Activated CD4-positive, alpha-beta T cell treated with anti-CD3 and anti-CD28 coated beads for 36 hours (primary cell): ENCODE results near the gene NXNL2. TPM values are rescaled to one million over a fixed set of nuclear protein-coding genes. Genes with fewer than 3 reads are reported as not detected.
A peak's percentile ranks its signal among the peaks of the same experiment; 100 is the strongest.

Source experiments
- ATAC-seq: fragments of 200-7000 bp; cut with Tn5 transposase; one replicate; pipeline ENCODE4 v1.10.0; 2021; ENCODE audit warnings: mild to moderate bottlenecking, moderate library complexity
- CTCF ChIA-PET: fragments of 350-600 bp; sonication (Branson Sonifier 250); formaldehyde crosslinking; loops from one replicate; lab custom pipeline; 2021; ENCODE audit warnings: antibody characterized with exemption; lab: Charles Lee
- POLR2A ChIA-PET: fragments of 350-600 bp; sonication (Branson Sonifier 250); formaldehyde crosslinking; loops from one replicate; lab custom pipeline; 2021; ENCODE audit warnings: antibody characterized with exemption, inconsistent platforms; lab: Charles Lee
- DNase-seq: peaks from one replicate; pipeline ENCODE4 v3.0.0-alpha.2; 2020
- H3K27ac Mint-ChIP-seq: one replicate; pipeline ENCODE4 v1.8.0; 2021; ENCODE audit warnings: mixed read lengths
- H3K27me3 Mint-ChIP-seq: one replicate; pipeline ENCODE4 v1.8.0; 2021; ENCODE audit warnings: mixed read lengths
- H3K36me3 Mint-ChIP-seq: one replicate; pipeline ENCODE4 v1.8.0; 2021; ENCODE audit warnings: low read depth, mixed read lengths
- H3K4me1 Mint-ChIP-seq: one replicate; pipeline ENCODE4 v1.8.0; 2021; ENCODE audit warnings: mixed read lengths
- H3K4me3 Mint-ChIP-seq: one replicate; pipeline ENCODE4 v1.8.0; 2021; ENCODE audit warnings: mild to moderate bottlenecking, moderate library complexity, mixed read lengths
- H3K9me3 Mint-ChIP-seq: one replicate; pipeline ENCODE4 v1.8.0; 2021; ENCODE audit warnings: low read depth, mixed read lengths
- intact Hi-C, 2 experiments: fragments of 100-400 bp; cut with DNase I in 1 of 2; cut with micrococcal nuclease in 1 of 2; formaldehyde crosslinking; loops; one replicate each; pipeline versions ENCODE4 v1.14.2 to v1.15.1; 2022 to 2024; cut with DNase I, micrococcal nuclease
- total RNA-seq, 2 experiments: library from RNA; stranded (reverse); gene quantifications; one replicate each; pipeline ENCODE4 v1.2.3, GENCODE V29; 2021

NXNL2 gene
- total RNA-seq, result not detected

DNA sequence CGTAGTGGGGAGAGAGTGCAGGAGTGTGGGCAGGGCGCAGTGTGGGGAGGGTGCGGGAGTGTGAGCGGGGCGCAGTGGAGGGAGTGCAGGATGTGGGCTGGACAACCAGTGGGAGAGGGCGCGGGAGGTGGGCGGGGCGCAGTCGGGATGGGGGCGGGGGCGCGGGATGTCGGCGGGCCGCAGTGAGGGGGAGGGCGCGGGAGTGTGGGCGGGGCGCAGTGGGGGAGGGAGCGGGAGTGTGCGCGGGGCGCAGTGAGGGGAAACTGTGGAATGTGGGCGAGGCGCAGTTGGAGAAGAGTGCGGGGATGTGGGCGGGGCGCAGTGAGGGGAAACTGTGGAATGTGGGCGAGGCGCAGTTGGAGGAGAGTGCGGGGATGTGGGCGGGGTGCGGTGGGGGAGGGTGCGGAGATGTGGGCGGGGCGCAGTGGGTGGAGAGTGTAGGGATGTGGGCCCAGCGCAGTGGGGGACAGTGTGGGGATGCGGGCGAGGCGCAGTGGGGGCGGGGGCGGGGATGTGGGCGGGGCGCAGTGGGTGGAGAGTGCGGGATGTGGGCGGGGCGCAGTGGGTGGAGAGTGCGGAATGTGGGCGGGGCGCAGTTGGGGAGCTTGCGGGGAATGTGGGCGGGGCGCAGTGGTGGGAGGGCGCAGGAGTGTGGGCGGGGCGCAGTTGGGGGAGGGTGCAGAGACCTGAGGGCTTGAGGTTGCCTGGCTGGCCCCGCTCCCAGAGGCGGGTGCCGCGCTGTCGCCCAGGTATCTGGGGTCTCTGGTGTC lies at the start of gene NXNL2:
NXNL2 (plus strand) TSS at position 723 of the 770 bp plus-strand sequence. CDS start 257 bp downstream, outside the sequence.
- POLR2A ChIA-PET, result no interaction called here
- DNase-seq, result peak; percentile 70

GRCh38 chr9:88488166-88488565 lies 46.8 kb upstream of the NXNL2 start:
- H3K4me1 Mint-ChIP-seq, result no peaks in the 10 kb centered on the region
- DNase-seq (no peak), ATAC-seq (no peak)
- no peaks in the 10 kb centered on the region for H3K36me3 Mint-ChIP-seq
- H3K27ac Mint-ChIP-seq, result no peak overlapping the region
- intact Hi-C loops, result no loop called here
- H3K4me3 Mint-ChIP-seq, result no peak overlapping the region
- CTCF ChIA-PET, result no interaction called here
- no peaks in the 10 kb centered on the region for H3K9me3 Mint-ChIP-seq
- POLR2A ChIA-PET, result no interaction called here
- no peaks in the 10 kb centered on the region for H3K27me3 Mint-ChIP-seq

More for the DNA sequence above, at the start of gene NXNL2:
- Mint-ChIP-seq H3K27me3 (peaks cover 28% of the 10 kb centered on the region), H3K4me1 (peaks cover 12% of the 10 kb centered on the region), H3K27ac (no peak within 1 kb of the TSS), H3K36me3 (no peaks in the 10 kb centered on the region), H3K9me3 (no peaks in the 10 kb centered on the region), H3K4me3 (peak within 1 kb of the TSS; percentile 21)
- intact Hi-C loops, result loop anchor here in 1 of 2 experiments (1.0 to 2.0 kb wide), 2 partner anchors 74 to 146 kb away; partner anchors contain the start of gene SPIN1
- CTCF ChIA-PET, result no interaction called here
- ATAC-seq, result peak; percentile 40

- intact Hi-C loops, result no loop called here
- H3K27ac Mint-ChIP-seq, result no peak overlapping the region
- POLR2A ChIA-PET, result no interaction called here
- CTCF ChIA-PET, result interaction anchor here (0.7 to 1.0 kb wide), 2 partner anchors 66 to 97 kb away, joined by 3 read pairs; no protein-coding TSS in a partner anchor
- H3K36me3 Mint-ChIP-seq, result no peaks in the 10 kb centered on the region
- no peak for ATAC-seq
- H3K9me3 Mint-ChIP-seq, result no peaks in the 10 kb centered on the region
- DNase-seq, result no peak
- H3K4me1 Mint-ChIP-seq, result no peaks in the 10 kb centered on the region
- H3K4me3 Mint-ChIP-seq, result no peak overlapping the region
- H3K27me3 Mint-ChIP-seq, result no peaks in the 10 kb centered on the region
Observed at GRCh38 chr9:88494983-88495721, 39.8 kb upstream of the NXNL2 start.

DNA sequence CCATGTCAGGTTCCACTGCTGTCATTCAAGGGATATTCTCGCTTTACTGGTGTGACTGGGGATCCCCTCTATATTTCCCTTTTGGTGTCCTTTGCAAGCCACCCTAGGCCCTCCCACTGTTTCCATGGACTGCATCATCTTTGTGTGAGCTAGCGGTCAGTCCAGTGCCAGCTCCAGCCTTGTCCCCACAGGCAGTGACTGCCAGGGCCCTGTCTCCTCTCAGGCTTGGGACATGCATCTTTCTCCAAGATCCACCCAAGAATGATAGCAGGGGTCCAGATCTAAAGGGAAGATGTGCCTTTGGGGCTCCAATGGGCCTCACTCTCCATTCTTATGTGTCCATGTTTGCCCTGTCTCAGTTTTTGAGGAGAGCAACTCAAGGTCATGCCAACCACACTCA lies 37.8 kb upstream of the NXNL2 start:
- Mint-ChIP-seq H3K4me1 (no peaks in the 10 kb centered on the region), H3K27me3 (no peaks in the 10 kb centered on the region), H3K36me3 (no peaks in the 10 kb centered on the region), H3K27ac (no peak overlapping the region), H3K9me3 (no peaks in the 10 kb centered on the region), H3K4me3 (no peak overlapping the region)
- intact Hi-C loops, result no loop called here
- CTCF ChIA-PET, result no interaction called here
- DNase-seq (no peak), ATAC-seq (no peak)
- POLR2A ChIA-PET, result no interaction called here

- intact Hi-C loops, result no loop called here
- ATAC-seq, result no peak
- POLR2A ChIA-PET, result interaction anchor here (0.6 kb wide), 1 partner anchor 726 kb away, joined by 3 read pairs; no protein-coding TSS in a partner anchor
Observed at GRCh38 chr9:88498880-88499279, 36.1 kb upstream of the NXNL2 start.

GRCh38 chr9:88501086-88501485 lies 33.9 kb upstream of the NXNL2 start:
- no peak for ATAC-seq
- no peak for DNase-seq
- POLR2A ChIA-PET, result no interaction called here
- H3K9me3 Mint-ChIP-seq, result no peaks in the 10 kb centered on the region
- H3K27ac Mint-ChIP-seq, result no peak overlapping the region
- intact Hi-C loops, result no loop called here
- H3K4me3 Mint-ChIP-seq, result no peak overlapping the region
- peaks cover 6% of the 10 kb centered on the region for H3K27me3 Mint-ChIP-seq
- H3K4me1 Mint-ChIP-seq, result no peaks in the 10 kb centered on the region
- CTCF ChIA-PET, result no interaction called here
- no peaks in the 10 kb centered on the region for H3K36me3 Mint-ChIP-seq

More at GRCh38 chr9:88498880-88499279, 36.1 kb upstream of the NXNL2 start:
- Mint-ChIP-seq H3K27ac (no peak overlapping the region), H3K27me3 (no peaks in the 10 kb centered on the region), H3K9me3 (no peaks in the 10 kb centered on the region), H3K4me1 (no peaks in the 10 kb centered on the region), H3K4me3 (no peak overlapping the region), H3K36me3 (no peaks in the 10 kb centered on the region)
- CTCF ChIA-PET, result interaction anchor here (1.5 kb wide), 1 partner anchor 15 kb away, joined by 5 read pairs; no protein-coding TSS in a partner anchor
- no peak for DNase-seq

DNA sequence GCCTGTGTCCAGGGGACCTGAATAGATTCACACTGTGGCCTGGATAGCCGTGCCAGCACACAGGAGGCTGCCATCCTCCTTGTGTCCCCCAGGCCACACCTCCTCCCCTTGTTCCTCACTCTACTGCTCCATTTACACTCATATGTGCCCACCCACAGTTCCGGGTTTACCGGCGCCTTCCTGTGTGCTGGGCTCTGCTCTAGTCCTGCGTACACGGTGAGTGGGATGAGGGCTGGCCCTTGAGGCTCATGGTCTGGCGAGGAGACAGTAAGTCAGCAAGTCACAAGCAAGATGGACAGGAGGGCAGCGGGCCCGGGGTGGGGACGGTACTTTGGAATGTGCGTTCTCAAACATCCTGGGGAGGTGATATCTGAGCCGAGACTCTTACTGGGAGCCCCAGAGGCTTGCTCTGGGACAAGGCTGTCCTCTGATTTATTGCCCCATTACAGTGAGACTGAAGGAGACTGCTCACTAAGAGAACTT lies 32.4 kb upstream of the NXNL2 start:
- no peak for ATAC-seq
- H3K36me3 Mint-ChIP-seq, result no peaks in the 10 kb centered on the region
- ChIA-PET POLR2A (no interaction called here), CTCF (interaction anchor here (0.6 kb wide), 1 partner anchor 172 kb away, joined by 4 read pairs; no protein-coding TSS in a partner anchor)
- H3K4me3 Mint-ChIP-seq, result no peak overlapping the region
- H3K27me3 Mint-ChIP-seq, result peaks cover 6% of the 10 kb centered on the region
- H3K4me1 Mint-ChIP-seq, result no peaks in the 10 kb centered on the region
- H3K9me3 Mint-ChIP-seq, result no peaks in the 10 kb centered on the region
- DNase-seq, result no peak
- intact Hi-C loops, result no loop called here
- H3K27ac Mint-ChIP-seq, result no peak overlapping the region

DNA sequence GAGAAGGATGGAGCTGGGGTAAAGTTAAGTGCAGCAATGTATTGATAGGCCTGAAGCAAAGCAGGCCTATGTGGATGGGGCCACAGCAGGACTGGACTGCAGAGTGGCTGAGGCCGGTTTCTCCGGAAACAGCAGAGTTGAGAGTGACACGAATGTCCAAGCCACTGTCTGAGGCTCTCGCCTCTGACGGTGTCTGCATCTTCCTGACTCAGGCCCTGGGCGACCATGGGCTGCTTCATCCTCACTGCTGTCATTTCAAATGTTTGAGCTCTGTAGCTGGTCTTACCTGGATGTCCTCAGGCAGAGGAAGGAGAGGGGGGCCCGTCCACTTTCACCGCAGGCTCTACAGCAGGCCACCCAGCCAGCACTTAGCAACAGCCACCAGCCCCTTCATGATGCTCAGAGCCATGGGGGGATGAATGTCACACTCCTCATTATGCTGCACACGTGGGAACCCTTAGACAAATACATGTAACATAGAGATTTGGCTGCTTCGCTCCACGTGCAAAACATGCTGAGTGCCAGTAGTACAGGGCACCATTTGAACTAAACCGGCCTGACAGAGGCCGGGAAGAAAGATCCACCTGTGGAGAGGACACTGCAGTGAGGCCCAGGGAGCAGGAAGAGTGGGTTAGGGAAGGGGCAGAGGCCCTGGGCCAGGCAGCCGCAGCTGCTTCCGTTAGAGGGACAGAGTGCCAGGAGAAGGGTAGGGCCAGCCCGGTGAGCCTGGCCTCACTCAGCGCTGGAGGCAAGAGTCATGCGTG lies 31.7 kb upstream of the NXNL2 start:
- Mint-ChIP-seq H3K27ac (no peak overlapping the region), H3K4me3 (no peak overlapping the region), H3K27me3 (peaks cover 6% of the 10 kb centered on the region), H3K4me1 (no peaks in the 10 kb centered on the region), H3K9me3 (no peaks in the 10 kb centered on the region), H3K36me3 (no peaks in the 10 kb centered on the region)
- ATAC-seq, result no peak
- ChIA-PET POLR2A (no interaction called here), CTCF (interaction anchor here (0.6 kb wide), 1 partner anchor 171 kb away, joined by 4 read pairs; no protein-coding TSS in a partner anchor)
- no peak for DNase-seq
- intact Hi-C loops, result no loop called here

- Mint-ChIP-seq H3K9me3 (no peaks in the 10 kb centered on the region), H3K36me3 (no peaks in the 10 kb centered on the region)
- POLR2A ChIA-PET, result no interaction called here
Observed at GRCh38 chr9:88503845-88504764, 30.9 kb upstream of the NXNL2 start.

GRCh38 chr9:88508326-88508725 lies 26.7 kb upstream of the NXNL2 start:
- CTCF ChIA-PET, result no interaction called here

More at GRCh38 chr9:88503845-88504764, 30.9 kb upstream of the NXNL2 start:
- intact Hi-C loops, result no loop called here
- DNase-seq (no peak), ATAC-seq (no peak)
- H3K4me1 Mint-ChIP-seq, result no peaks in the 10 kb centered on the region
- peaks cover 9% of the 10 kb centered on the region for H3K27me3 Mint-ChIP-seq
- H3K27ac Mint-ChIP-seq, result no peak overlapping the region
- CTCF ChIA-PET, result interaction anchor here (0.6 kb wide), 1 partner anchor 824 kb away, joined by 3 read pairs; no protein-coding TSS in a partner anchor
- H3K4me3 Mint-ChIP-seq, result no peak overlapping the region

More at GRCh38 chr9:88508326-88508725, 26.7 kb upstream of the NXNL2 start:
- Mint-ChIP-seq H3K4me1 (no peaks in the 10 kb centered on the region), H3K27ac (no peak overlapping the region), H3K27me3 (peaks cover 12% of the 10 kb centered on the region), H3K9me3 (no peaks in the 10 kb centered on the region), H3K4me3 (no peak overlapping the region), H3K36me3 (no peaks in the 10 kb centered on the region)
- POLR2A ChIA-PET, result no interaction called here
- intact Hi-C loops, result no loop called here
- DNase-seq (no peak), ATAC-seq (no peak)
